GM12801 (cell line): ENCODE data around the gene BPGM.

Source experiments
- CTCF ChIP-seq: IDR thresholded peaks from one replicate; pipeline ENCODE4 v1.5.1; 2011; ENCODE audit warnings: control low read depth; ENCODE audit not compliant: insufficient read length; ENCODE audit errors: extremely low read depth

The BPGM gene

GRCh38 chr7:134695321-134695860, 48.7 kb downstream of the BPGM start:
- no peak for TF ChIP-seq CTCF

- TF ChIP-seq CTCF = no peak
These were observed 49.6 kb downstream of the BPGM start for GRCh38 chr7:134696261-134696660.

- no peak for TF ChIP-seq CTCF
These were observed 50.7 kb downstream of the BPGM start for GRCh38 chr7:134697205-134697886.

- no peak for TF ChIP-seq CTCF
These were observed 51.8 kb downstream of the BPGM start for GRCh38 chr7:134698481-134698880.

GRCh38 chr7:134699021-134699818, 52.6 kb downstream of the BPGM start:
- no peak for TF ChIP-seq CTCF

- no peak for TF ChIP-seq CTCF
These were observed 53.2 kb downstream of the BPGM start for GRCh38 chr7:134699899-134700298.

GRCh38 chr7:134701272-134701671, 54.6 kb downstream of the BPGM start:
- no peak for TF ChIP-seq CTCF
